DMS79 treated with DMSO at 0.1 percent for 48 hours (cell line): ENCODE measurements around the gene MFSD12.

Experiments used
- DNase-seq: peaks from one replicate; lab custom pipeline; 2025; lab: John Stamatoyannopoulos, UW

Gene MFSD12

DNA sequence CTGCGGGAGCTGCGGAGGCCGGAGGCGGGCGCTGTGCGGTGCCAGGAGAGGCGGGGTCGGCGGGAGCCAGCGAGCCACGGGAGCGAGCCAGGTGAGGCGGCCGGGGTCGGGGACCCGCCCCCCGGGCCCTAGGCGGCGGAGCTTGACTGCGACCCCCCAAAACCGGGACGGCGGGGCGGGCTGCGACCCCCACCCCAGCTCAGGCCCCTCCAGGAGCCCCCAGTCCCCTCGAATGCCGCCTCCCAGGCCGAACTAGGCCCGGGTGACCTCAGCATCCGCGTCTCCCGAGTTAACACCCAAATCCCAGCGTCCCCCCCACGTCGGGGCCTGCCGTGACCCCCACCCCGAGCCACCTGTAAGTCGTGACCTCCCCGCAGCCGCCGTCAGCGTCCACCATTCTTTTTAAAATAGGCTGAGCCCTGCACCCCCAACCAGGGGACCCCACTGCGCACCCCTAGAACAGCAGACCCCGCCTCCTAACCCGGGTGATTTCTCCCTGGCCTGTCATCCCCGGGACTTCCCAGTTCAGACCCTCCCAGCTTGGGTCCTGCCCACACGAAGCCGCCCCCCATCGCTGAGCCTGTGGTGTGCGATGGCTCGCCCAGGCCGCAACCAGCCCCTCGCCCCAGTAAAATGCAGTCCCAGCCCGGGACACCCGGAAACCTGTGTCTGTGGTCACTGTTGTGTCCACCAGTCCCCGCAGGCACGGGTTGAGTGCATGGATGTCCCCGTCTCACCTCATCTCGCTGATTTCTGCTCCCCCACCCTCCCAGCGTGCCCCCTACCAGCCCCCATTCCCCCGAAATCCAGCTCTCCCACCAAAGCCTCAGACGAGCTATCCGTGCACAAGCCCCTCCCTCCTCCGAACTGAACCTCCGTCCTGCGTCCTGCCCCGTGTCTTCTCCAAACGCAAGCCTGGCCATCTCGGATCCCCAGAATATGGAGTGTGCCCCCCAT lies 50.7 kb downstream of the MFSD12 start:
- DNase-seq: peak; percentile 20

GRCh38 chr19:3505598-3506383 lies 51.6 kb downstream of the MFSD12 start, which contains the start of gene FZR1:
FZR1 (plus strand) TSS chr19:3506311; CDS start chr19:3522990, 16,679 bp downstream.
- peak; percentile 94 for DNase-seq

DNA sequence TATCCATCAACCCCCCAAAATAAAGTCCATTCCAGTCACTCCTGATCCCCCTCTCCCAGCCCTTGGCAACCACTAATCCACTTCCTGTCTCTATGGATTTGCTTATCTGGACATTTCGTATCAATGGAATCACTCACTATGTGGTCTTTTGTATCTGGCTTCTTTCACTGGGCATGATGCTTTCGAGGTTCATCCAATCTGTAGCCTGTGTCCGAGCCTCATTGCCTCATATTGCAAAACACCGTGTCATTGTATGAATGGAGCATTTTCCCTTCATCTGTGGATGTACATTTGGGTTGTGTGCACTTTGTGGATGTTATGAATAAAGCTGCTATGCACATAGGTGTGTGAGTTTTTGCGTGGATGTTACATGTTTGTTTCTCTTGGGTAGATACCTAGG lies 52.7 kb downstream of the MFSD12 start:
- DNase-seq: no peak

- DNase-seq: no peak
These were observed 54.3 kb downstream of the MFSD12 start for GRCh38 chr19:3503036-3503572.

DNA sequence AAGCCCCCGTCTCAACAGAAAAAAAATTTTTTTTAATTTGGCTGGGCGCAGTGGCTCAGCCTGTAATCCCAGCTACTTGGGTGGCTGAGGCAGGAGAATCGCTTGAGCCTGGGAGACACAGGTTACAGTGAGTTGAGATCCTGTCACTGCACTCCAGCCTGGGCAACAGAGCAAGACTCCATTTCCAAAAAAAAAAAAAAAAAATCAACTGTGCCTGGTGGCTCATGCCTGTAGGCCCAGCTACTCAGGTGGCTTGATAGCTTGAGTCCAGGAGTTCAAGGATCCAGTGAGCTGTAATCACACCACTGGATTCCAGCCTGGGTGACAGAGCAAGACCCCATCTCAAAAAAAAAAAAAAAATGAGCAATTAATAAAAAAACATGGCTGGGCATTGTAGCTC lies 55.6 kb downstream of the MFSD12 start:
- no peak for DNase-seq

DNA sequence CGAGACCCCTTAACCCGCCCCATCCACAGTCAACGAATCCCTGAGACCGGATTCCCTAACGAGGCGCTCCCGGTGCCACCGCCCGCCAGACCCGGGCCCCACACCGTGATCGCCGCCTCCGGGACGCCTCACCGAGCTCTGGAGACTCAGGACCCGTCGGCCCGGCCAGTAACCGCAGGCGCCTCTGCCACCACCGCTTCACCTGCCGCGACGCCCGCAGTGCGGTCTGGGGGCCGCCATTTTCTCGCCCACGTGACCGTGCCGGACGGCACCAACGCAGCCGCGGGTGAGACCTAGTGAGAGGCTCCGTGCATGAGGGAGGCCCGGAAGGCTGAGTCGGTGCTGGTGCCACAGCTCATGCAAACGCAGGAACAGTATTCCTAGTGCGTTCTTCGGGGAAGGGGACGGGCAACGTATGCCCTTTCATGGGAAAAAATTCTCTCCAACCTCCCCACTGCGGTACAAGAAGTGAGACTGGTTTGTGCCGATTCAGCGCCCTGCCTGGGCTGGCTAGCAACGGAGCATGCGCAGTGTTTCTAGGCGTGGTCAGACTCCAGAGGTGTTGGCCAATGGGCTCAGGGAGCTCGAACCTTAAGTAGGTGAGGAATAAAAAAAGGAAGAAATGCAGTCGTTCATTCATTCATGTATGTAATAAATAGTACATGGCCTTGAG lies 56.8 kb downstream of the MFSD12 start, which contains the start of gene DOHH:
DOHH (minus strand) TSS at position 246 of the 673 bp plus-strand sequence. CDS start 3,860 bp downstream, outside the sequence.
- DNase-seq: peak; percentile 96

- DNase-seq: no peak
These were observed 57.5 kb downstream of the MFSD12 start for GRCh38 chr19:3499738-3500428.

DNA sequence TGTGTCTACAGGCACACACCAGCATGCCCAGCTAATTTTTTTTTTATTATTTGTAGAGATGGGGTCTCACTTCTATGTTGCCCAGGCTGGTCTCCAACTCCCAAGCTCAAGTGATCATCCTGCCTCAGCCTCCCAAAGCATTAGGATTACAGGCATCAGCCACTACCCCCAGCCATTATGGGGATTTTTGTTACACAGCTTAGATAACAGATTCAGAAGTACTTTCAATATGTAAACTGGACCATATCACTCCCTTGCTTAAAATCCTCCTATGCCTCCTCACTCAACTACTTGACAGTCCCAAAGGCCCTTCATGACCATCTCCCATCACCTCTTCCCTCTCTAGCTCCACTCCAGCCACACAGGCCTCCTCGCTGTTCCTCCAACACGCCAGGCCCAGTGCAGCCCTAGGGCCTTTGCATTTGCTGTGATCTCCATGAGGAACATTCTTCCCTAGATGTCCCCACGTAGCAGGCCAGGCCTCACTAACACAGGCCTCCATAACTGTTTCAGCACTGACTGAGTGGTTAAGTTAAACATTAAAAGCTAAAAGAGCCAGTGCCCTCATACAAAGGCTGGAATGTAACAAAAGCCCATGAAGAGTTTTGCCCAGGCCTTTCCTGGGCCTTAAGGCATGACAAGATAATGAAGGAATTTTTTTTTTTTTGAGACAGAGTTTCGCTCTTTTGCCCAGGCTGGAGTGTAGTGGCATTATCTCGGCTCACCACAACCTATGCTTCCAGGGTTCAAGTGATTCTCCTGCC lies 59.4 kb downstream of the MFSD12 start:
- DNase-seq: no peak

- DNase-seq: no peak
These were observed 60.8 kb downstream of the MFSD12 start for GRCh38 chr19:3496392-3497273.

DNA sequence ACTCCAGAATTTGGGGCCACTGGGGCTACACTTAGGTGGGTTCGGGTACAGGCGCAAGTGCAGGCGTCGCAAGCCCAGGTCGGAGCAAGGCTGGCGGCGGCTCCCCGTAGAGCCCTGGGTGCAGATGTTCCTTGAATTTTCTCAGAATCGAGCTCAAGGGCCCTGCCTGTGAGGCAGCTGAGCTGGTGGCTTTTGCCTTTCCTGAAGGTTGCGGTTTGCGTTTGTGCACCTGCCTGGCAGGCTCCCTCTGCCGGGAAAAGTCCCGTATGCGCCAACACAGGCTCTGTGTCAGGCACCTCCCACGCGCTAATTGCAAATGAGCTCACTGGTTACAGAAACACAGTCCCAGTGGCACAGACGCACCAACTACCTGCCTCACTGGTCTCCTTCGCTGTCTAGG lies 62.8 kb downstream of the MFSD12 start:
- DNase-seq: no peak
